ENCODE measurements around the gene PALS1.
A peak's percentile ranks its signal among the peaks of the same experiment; 100 is the strongest.
"Not testable (repeated sequence)": the region's sequence is repeated elsewhere in the genome, so short reads cannot be mapped to it uniquely, and the experiment has no call there.

Gene PALS1

DNA sequence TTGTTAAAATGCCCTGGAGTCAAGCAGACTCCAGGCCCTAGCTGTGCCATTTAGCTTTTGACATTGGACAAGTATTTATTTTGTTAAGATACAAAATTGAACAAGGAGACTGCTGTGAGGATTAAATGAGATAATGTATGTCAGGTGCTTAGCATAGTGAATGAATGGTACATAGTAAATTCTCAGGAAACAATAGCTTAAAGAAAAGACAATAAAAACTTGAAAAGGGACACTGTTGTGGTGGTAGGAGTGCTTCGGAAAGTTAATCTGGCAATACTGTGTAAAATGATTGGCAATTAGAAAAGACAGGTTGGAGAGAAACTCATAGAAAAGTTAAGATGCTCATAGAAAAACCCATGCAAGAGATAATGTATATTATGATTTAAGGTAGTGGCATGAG lies 19.7 kb downstream of the PALS1 start:
- no peak for DNase-seq

DNA sequence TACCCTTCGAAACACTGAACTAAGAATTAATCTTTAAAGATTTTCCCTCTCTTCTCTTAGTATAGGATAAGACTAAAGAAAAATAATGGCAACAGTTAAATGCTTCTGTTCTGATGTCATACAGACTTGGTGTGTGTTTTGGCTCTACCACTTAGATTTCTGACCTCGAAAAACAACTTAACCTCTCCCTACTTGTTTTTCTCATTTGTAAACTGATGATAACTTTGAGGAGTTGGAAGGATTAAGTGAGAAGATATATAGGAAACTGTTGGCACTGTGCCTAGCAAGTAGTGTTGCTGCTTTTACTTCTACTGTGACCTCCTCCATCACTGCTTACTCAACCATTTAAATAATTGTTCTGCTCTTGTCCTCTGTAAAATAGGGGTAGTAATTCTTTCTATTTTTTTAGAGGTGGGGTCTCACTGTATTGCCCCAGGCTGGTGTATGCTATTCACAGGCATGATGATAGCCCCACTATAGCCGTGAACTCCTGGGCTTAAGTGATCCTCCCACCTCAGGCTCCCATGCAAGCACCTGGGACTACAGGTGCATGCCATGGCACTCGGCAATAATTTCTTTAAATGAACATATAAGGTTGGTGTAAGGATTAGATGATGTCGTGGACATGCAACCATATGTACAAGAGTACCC lies 22.4 kb downstream of the PALS1 start:
- no peak for DNase-seq

DNA sequence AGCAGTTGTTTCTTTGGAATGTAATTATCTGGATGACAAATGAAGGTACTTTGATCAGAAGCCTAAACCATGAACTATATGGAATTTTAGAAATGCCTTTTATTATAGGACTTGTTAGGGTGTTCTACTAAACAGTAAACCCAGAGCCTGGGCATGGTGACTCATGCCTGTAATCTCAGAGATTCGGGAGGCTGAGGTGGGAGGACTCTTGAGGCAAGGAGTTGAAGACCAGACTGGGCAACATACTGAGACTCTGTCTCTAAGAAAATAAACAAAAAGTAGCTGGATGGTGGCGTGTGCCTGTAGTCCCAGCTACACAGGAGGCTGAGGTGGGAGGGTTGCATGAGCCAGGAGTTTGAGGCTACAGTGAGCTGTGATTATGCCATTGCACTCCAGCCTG lies 23.9 kb downstream of the PALS1 start:
- peak in 1 of 3 donors; percentile 10 for DNase-seq

DNA sequence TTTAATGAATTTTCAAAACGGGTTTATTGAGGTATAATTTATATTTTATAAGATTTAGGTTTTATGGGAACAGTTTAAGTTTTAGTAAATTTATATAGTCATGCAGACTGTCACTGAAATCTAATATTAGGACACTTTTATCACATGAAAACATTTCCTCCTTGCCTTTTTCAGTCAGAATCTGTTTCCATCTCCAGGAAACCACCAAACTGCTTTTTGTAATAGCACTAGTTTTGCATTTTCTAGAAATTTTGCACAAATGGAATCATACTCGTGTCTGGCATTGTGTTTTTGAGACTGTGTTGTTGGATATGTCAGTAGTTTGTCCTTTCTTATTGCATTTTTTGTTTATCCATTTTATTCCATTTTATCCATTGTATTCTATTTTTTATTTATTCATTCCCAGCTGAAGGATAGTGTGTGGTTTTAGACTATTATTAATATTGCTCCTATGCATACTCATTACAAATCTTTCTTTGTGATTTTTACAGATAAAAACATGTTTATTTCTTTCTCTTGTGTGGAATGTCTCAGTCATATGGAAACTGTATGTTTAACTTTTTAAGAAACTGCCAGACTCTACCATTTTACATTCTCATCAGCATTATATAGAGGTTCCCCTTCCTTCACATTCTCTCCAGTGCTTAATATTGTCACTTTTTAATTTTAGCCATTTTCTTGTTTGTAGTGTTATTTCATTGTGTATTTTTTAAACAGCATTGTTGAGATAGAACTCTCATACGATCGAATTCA lies 26.5 kb downstream of the PALS1 start:
- peak; percentile 46 to 68 (median 66) for DNase-seq

DNA sequence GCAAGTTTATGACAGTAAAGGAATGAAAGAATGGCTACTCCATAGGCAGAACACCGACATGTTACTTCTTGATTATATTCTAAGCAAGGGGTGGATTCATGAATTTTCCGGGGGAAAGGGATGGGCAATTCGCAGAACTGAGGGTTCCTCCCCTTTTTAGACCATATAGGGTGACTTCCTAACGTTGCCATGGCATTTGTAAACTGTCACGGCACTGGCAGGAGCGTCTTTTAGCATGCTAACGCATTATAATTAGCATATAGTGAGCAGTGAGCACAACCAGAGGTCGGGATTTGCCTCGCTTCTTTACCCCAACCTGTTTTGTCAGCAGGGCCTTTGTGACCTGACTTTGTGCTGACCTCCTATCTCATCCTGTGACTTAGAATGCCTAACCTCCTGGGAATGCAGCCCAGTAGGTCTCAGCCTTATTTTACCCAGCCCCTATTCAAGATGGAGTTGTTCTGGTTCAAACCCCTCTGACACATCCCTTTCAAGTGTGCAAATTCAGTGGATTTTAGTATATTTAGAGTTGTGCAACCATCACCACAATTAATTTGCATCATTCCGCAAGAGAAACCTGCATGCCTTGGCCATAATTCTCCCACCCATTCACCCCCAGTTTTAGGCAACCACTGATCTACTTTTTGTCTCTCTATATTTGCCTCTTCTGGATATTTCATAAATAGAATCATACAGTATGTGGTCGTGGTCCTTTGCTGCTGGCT lies 27.4 kb downstream of the PALS1 start:
- no peak for DNase-seq

DNA sequence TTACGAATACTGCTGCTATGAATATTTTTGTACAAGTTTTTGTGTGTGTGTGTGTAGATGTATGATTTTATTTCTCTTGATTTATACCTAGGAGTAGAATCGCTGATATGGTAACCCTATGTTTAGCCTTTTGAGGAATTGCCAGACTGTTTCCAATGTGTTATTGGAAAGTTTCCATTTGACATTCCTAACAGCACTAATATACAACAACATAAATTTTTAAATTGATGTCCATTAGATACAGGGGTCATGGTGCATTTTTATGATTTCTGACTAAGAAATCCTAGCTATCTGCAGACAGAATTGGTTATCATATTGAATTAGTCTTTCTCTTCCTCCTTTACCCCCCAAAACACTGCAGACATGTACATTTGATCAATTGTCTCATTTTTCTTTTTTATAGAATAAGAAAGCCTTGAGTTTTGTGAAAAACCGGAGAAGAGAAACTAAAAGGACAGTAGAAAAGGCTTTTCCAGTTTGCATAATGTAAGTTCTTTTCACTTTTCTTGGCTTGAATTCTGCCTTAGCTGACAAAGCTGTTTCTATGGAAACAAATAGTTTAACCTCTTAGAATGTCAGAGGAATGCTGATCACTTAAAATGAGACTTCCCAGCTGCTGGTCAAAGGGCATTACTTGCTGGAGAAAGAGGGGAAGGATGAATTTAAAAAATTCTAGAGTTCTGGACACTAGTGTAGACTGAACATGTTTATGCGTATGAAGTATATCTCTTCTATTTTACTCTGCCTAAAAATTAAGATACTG lies 28.2 kb downstream of the PALS1 start:
- DNase-seq = peak; percentile 32 to 58 (median 32)

- peak in 1 of 3 donors; percentile 27 for DNase-seq
Observed at GRCh38 chr14:67270145-67270753, 29.0 kb downstream of the PALS1 start.

GRCh38 chr14:67270933-67271332 lies 29.7 kb downstream of the PALS1 start:
- no peak for DNase-seq

DNA sequence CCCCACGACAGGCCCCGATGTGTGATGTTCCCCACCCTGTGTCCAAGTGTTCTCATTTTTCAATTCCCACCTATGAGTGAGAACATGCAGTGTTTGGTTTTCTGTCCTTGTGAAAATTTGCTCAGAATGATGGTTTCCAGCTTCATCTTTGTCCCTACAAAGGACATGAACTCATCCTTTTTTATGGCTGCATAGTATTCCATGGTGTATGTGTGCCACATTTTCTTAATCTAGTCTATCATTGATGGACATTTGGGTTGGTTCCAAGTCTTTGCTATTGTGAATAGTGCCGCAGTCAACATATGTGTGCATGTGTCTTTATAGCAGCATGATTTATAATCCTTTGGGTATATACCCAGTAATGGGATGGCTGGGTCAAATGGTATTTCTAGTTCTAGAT lies 32.0 kb downstream of the PALS1 start:
- not testable (repeated sequence) for DNase-seq

DNA sequence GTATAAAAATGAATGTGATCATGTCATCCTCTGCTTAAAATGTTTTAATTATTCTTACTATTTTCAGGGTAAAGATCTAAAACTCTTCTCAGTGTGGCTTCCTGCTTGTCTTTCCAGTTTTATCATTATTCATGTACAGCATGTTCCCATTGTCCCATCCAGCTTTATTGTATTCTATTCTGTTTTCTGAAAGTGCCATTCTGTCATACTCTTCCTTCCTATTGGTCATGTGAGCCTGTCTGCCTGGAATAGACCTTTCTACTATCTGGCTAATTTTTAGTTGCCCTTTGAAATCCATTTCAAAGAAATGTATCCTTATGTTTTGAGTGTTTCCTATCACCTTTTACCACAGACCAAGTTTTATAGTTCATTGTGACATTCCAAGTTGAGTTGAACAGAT lies 34.9 kb downstream of the PALS1 start:
- DNase-seq = no peak

GRCh38 chr14:67280506-67280905 lies 39.3 kb downstream of the PALS1 start:
- DNase-seq = no peak

- DNase-seq = peak; percentile 67 to 77 (median 76)
Observed at GRCh38 chr14:67285876-67286452, 44.7 kb downstream of the PALS1 start.
